NB4 (cell line): Measurements from ENCODE around the gene LGMN.

Experiments used
- MAX ChIP-seq: IDR thresholded peaks from 2 replicates; pipeline ENCODE4 v1.6.1; 2011; ENCODE audit warnings: low read depth, low read length
- POLR2A ChIP-seq: IDR thresholded peaks from 2 replicates; pipeline ENCODE4 v1.6.1; 2011; ENCODE audit warnings: mild to moderate bottlenecking; ENCODE audit not compliant: insufficient read length; ENCODE audit errors: extremely low read depth

- TF ChIP-seq MAX (no peak), POLR2A (no peak)
These were observed 90.3 kb downstream of the LGMN start for GRCh38 chr14:92658160-92658559.
